Panc1 (cell line): ENCODE data around the gene ERCC6.

Experiments used
- CTCF ChIP-seq: fragments of 450-650 bp; IDR thresholded peaks from 2 replicates; pipeline ENCODE4 v1.5.1; 2017; ENCODE audit warnings: mild to moderate bottlenecking
- POLR2AphosphoS5 ChIP-seq: IDR thresholded peaks from 2 replicates; pipeline ENCODE4 v1.6.1; 2012; ENCODE audit warnings: mild to moderate bottlenecking, low read depth, low read length, moderate library complexity
- SIN3A ChIP-seq: IDR thresholded peaks from 2 replicates; pipeline ENCODE4 v1.6.1; 2012; ENCODE audit warnings: low read depth, mild to moderate bottlenecking, low read length, moderate library complexity, borderline replicate concordance; ENCODE audit not compliant: insufficient read depth
- TCF7L2 ChIP-seq: IDR thresholded peaks from 2 replicates; pipeline ENCODE4 v1.6.1; 2011; ENCODE audit warnings: mild to moderate bottlenecking, low read depth, low read length, inconsistent platforms

- TF ChIP-seq CTCF (no peak), SIN3A (no peak), POLR2AphosphoS5 (no peak), TCF7L2 (no peak)
Observed at GRCh38 chr10:49505076-49505475, 33.8 kb downstream of the ERCC6 start.
